ENCODE results near the gene CORO7. TPM values are rescaled to one million over a fixed set of nuclear protein-coding genes. Genes with fewer than 3 reads are reported as not detected.

CORO7 gene
- polyA plus RNA-seq, 1 donor: 19.4 TPM

- DNase-seq (ENCODE audit: low read depth): no peak
Measured at GRCh38 chr16:4322121-4323052, 94.0 kb downstream of the CORO7 start.

- no peak for DNase-seq (ENCODE audit: low read depth)
Measured at GRCh38 chr16:4321286-4322120, 94.9 kb downstream of the CORO7 start.

GRCh38 chr16:4320571-4321137, 95.7 kb downstream of the CORO7 start:
- no peak for DNase-seq (ENCODE audit: low read depth)

- no peak for DNase-seq (ENCODE audit: low read depth)
Measured at GRCh38 chr16:4319454-4320421, 96.7 kb downstream of the CORO7 start.

GRCh38 chr16:4318967-4319366, 97.4 kb downstream of the CORO7 start:
- no peak for DNase-seq (ENCODE audit: low read depth)

DNA sequence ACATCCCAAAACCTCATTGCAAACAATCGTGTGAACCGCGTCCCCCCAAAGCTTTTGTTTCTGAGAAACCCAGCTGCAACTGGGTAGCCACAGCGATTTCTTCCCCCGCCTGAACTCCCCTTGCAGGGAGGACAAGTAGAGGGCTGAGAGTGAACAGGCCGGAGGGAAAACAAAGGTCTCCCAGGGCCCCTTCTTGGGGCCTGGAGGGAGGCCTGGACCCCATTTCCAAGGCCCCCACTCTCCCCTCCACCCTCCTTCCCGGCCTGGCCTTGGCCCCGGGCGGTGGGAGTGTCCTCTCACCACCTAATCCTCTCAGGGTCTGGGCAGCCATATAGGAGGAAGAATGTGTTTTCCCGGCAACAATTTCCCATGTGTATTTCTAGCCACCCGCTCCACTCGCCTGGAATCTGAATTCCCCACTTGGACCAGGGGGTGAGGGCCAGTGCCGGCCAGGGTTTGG, 97.9 kb downstream of the CORO7 start:
- no peak for DNase-seq (ENCODE audit: low read depth)

GRCh38 chr16:4317532-4318450, 98.6 kb downstream of the CORO7 start:
- no peak for DNase-seq (ENCODE audit: low read depth)

DNA sequence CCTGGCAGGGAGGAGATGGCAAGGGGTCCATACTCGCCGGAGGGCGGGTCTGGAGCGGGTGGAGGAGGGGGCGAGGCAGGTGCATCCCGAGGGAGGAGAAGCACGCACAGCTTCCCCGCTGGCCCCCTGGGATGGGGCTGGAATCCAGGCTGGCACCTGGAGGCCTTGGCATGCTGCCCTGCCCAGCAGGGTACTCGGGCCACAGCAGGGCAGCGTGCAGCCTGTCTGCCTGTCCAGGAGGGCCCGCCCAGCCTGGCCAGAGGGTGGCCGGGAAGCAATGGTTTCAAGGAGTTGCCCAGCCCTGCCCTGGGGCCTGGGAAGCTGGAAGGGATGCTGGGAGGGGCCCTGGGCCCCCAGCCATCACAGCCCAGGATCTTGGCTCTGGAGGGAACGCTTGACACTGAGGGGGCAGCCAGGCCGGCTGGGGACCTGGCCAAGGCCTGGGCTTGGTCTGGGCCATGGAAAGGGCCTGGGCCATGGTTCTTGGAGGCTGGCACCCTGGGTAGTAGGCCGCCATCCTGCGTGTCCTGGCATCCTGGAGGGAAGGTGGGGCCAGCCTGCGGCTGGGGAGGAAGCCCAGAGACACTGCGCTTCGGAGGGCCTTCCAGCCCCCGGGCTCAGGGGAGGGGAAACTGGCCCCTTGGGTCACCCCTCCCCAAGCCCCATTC, 99.4 kb downstream of the CORO7 start:
- no peak for DNase-seq (ENCODE audit: low read depth)

DNA sequence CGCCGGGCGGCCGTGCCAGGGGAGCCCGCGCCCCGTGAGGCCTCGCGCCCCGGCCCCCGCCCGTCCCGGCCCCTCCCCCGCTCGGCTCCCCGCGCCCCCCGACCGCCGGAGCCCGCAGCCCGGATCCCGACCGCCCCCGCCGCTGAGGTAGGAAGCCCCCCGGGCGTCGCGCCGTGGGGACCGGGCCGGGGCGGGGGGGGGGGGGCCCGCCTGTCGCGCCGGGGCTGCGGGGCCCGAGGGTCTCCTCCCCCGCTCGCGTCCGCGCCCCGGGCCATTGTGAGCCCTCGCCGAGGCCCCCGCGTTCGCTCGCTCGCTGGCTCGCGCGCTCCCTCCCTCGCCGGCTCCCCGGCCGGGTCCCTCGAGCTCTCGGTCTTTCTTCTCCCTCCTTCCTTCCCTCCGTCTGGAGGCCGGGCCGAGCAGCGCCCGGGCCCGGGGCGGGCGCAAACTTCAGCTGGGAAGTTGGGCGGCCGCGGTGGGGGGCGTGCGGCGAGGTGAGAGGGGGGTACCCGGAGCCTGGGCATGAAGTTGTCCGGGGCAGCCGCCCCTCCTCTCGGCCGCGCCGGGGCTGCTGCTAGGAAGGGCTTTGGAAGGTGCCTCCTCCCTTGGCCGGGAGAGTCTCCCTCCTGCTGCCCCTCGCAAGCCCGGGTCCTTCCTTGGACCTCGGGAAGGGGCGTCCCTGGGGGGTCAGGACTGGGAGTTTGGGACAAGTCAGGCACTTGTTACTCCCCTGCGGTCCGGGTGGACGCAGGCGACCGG, 100.1 kb downstream of the CORO7 start:
- no peak for DNase-seq (ENCODE audit: low read depth)

DNA sequence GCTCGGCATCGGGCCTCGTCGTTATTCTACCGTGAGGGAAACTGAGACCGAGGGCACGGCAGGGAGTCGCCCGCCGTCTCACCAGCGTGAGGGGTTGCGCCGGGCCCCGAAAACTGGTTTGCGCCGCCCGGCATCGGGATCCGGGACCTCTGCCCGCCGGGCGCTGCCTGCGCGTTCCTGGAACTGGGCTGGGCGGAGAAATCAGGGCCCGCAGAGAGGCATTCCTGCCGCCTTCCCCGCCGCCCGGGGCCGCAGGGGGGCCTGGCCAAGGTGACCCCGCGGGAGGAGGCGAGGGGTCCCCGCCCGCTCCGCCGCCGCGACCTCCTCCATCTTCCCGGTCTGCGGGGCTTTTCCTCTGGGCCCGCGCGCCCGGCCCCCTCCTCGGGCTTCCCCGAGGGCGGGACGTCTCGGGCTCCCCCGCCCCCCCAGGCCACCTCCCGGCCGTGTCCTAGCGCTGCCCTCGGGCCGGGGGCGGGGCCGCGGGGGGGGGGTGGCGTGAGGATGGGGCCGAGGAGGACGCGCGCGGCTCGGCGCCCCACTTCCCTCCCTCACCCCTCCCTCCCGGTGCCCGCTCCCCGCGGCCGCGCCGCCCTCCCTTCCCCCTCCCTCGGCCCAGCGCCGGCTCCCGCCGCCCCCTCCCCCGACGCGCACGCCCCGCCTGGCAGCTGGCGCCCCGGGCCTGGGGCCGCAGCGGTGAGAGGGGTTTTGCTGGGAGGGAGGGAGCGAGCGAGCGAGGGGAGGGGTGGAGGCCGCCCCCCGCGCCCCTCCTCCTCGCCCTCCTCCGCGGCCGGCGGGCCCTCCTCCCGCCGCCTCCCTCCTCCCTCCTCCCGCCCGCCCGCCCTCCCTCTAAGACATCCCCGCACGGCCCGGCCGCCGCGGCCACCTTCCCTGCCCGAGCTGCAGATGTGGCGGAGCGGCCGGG, 100.9 kb downstream of the CORO7 start, which contains the start of gene GLIS2:
Gene GLIS2, plus strand, starts transcription at position 882 of the 922 bp plus-strand sequence. CDS start 16,214 bp downstream, outside the sequence.
- DNase-seq (ENCODE audit: low read depth): no peak

DNA sequence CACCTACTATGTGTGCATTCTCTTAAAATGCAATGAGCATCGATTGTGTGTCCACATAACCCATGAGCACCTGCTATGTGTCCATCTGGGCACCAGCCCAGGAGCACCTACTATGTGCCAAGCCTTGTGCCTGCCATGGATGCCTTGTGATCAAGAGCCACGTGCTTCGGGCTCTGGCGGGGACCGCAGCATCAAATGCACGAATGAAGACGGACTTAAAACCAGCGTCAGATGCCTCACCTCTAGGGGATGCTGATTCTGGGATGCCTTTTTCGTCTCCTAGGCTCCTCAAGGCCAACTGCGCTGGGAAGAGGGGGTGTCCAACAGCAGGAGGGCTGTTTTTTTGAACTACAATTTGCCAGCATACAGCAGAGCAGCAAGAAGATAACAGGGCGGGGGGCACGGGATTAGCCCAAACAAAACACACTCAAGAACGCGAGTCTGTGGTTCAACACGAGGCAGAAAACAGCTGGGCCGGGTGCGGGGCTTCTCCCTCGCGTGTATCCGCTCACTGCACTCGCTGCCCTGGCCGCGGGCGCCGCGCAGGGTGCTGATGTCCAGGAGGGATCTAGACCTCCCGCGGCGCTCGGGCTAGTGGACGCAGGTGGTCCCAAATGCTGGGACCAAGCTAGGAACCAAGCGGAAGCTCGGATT, 101.7 kb downstream of the CORO7 start:
- no peak for DNase-seq (ENCODE audit: low read depth)

GRCh38 chr16:4313563-4314531, 102.5 kb downstream of the CORO7 start:
- DNase-seq (ENCODE audit: low read depth): no peak

DNA sequence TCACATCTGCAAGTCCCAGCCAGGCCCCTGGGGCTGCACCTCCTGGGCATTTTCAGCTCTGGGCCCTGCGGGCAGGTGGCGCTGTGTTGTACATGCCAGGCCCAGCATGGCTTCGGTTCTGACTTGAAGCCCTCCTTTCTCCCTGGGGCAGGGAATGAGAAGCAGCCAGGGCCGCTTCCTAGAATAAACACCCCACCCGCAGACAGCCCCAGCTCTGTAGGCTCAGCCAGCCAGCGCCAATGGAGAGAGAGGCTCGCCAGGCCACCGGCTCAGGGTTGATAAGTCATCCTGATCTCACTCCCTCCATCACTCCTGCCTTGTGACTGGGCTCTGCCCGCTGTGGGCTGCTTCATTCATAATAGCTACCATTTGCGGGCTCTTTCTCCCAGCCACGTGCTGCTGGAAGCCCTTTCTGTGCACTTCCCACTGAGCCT, 106.5 kb downstream of the CORO7 start:
- DNase-seq (ENCODE audit: low read depth): no peak

GRCh38 chr16:4309102-4309832, 107.1 kb downstream of the CORO7 start:
- no peak for DNase-seq (ENCODE audit: low read depth)
